PC-9 (cell line): ENCODE data around the gene SPIRE2.

Experiments
- EZH2 ChIP-seq: fragments of 200-600 bp; sonication (generic); IDR thresholded peaks from 2 replicates; pipeline ENCODE4 v1.8.0; 2017; ENCODE audit warnings: antibody characterized with exemption, low read depth
- TF ChIP-seq, protein P1 (sequence below): fragments of 200-600 bp; sonication (generic); conservative IDR thresholded peaks from 2 replicates; pipeline ENCODE4 v1.6.1; 2017; ENCODE audit warnings: mixed run types, antibody characterized with exemption, mild to moderate bottlenecking, moderate library complexity

DNA sequence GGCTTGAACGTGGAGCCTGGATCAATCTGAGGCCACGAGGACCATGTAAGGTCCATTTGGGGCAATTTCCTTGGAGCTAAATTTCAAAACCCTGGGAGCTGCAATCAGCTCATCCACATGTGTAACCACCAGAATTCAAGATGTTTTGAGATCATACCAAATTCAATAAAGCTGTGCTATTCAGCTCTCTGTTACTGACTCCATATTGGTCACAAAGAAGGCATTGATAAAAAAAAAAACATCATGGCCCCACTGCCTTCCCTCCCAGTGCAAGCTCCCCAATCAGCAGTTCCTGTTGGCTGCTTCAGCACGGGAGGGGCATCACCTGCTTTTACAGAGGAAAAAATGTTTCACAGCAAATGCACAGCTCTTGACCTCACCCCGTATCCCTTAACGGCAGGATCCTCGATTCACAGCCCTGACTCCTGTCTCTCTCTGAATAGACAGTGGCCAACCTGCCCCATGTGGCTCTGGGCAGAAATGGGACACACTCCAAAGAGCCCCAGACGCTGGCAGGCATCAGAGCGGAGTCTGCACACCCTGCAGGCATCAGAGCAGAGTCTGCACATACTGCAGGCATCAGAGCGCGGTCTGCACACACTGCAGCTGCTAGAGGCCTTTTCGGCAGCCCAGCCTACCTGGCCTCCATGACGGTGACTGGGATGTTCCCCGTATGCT, 48.9 kb upstream of the SPIRE2 start:
- TF ChIP-seq, protein P1, sequence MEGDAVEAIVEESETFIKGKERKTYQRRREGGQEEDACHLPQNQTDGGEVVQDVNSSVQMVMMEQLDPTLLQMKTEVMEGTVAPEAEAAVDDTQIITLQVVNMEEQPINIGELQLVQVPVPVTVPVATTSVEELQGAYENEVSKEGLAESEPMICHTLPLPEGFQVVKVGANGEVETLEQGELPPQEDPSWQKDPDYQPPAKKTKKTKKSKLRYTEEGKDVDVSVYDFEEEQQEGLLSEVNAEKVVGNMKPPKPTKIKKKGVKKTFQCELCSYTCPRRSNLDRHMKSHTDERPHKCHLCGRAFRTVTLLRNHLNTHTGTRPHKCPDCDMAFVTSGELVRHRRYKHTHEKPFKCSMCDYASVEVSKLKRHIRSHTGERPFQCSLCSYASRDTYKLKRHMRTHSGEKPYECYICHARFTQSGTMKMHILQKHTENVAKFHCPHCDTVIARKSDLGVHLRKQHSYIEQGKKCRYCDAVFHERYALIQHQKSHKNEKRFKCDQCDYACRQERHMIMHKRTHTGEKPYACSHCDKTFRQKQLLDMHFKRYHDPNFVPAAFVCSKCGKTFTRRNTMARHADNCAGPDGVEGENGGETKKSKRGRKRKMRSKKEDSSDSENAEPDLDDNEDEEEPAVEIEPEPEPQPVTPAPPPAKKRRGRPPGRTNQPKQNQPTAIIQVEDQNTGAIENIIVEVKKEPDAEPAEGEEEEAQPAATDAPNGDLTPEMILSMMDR: no peak
- TF ChIP-seq EZH2: no peak
